Measurements from ENCODE around the gene PLEKHM3.

DNA sequence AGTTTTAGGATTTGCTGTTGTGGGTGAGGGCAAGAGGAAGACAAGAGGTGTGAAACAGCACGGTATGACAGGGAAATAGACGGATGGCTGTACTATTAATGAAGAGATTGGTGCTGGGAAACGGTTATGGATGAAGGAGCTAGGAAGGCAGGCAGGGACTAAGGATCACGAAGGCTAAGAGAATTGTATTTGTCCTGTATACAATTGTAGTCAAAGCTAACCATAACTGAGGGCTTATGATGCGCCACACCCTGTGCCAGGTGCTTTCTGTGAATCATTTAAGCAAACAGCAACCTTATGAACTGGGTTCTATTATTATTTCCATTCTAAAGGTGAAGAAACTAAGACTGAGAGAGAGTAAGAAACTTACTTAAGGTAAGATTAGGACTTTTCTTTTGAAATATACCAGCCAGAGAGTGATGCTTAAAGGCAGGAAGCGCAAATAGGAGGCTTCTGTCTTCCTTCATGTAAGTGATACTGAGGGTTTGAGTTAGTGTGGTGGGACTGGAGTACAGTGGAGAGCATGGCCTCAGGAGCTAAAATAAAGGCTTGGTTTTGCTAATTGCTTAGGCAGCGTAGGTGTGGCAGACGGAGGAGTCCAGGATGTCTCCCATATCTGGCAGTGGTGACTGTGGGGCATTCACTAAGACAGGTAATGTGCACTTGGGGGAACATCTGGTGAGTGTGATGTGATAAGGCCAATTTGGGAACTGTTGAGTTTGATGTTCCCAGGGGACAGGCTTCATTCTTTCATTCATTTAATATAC, 85.8 kb downstream of the PLEKHM3 start:
- TF ChIP-seq POLR2A (IDR thresholded peaks at IDR 0.05; ENCODE audit: low read depth, low read length) (no peak), MYC (IDR thresholded peaks at IDR 0.05; ENCODE audit: low read depth, low read length) (no peak), JUN (IDR thresholded peaks at IDR 0.05; ENCODE audit: borderline replicate concordance, insufficient read depth, insufficient read length, low read depth) (no peak), POLR2AphosphoS5 (IDR thresholded peaks at IDR 0.05; ENCODE audit: insufficient read depth, low read depth, low read length) (no peak)
- TF ChIP-seq, protein P1, sequence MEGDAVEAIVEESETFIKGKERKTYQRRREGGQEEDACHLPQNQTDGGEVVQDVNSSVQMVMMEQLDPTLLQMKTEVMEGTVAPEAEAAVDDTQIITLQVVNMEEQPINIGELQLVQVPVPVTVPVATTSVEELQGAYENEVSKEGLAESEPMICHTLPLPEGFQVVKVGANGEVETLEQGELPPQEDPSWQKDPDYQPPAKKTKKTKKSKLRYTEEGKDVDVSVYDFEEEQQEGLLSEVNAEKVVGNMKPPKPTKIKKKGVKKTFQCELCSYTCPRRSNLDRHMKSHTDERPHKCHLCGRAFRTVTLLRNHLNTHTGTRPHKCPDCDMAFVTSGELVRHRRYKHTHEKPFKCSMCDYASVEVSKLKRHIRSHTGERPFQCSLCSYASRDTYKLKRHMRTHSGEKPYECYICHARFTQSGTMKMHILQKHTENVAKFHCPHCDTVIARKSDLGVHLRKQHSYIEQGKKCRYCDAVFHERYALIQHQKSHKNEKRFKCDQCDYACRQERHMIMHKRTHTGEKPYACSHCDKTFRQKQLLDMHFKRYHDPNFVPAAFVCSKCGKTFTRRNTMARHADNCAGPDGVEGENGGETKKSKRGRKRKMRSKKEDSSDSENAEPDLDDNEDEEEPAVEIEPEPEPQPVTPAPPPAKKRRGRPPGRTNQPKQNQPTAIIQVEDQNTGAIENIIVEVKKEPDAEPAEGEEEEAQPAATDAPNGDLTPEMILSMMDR (IDR thresholded peaks at IDR 0.05; ENCODE audit: extremely low read depth in 1 of 2, insufficient read depth in 1 of 2, low read depth in 1 of 2, low read length in 2 of 2): no peak
- TF ChIP-seq, protein P2, sequence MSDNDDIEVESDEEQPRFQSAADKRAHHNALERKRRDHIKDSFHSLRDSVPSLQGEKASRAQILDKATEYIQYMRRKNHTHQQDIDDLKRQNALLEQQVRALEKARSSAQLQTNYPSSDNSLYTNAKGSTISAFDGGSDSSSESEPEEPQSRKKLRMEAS (IDR thresholded peaks at IDR 0.05; ENCODE audit: insufficient read depth, insufficient read length): no peak
